GM12878 (cell line): ENCODE results near the gene MARVELD1.

Source experiments
- CEBPB ChIP-seq, 2 experiments: fragments of 150-350 bp in 1 of 2; IDR thresholded peaks; 2 replicates each; pipeline ENCODE4 v1.6.1; 2012 to 2014; ENCODE audit warnings: low read depth in 2 of 2, low read length in 2 of 2, borderline replicate concordance in 1 of 2, inconsistent platforms in 1 of 2
- CHD4 ChIP-seq: fragments of 200-600 bp; sonication (generic); IDR thresholded peaks from 2 replicates; pipeline ENCODE4 v1.6.1; 2016; ENCODE audit warnings: mild to moderate bottlenecking
- NFXL1 ChIP-seq: fragments of 450-650 bp; IDR thresholded peaks from 2 replicates; pipeline ENCODE4 v1.6.1; 2017; ENCODE audit warnings: antibody characterized with exemption, mild to moderate bottlenecking, borderline replicate concordance
- PML ChIP-seq: IDR thresholded peaks from 2 replicates; pipeline ENCODE4 v1.6.1; 2012; ENCODE audit warnings: low read length, inconsistent platforms
- POLR2A ChIP-seq: IDR thresholded peaks from 2 replicates; pipeline ENCODE4 v1.6.1; 2011; ENCODE audit warnings: low read depth, mild to moderate bottlenecking, low read length
- SIN3A ChIP-seq: IDR thresholded peaks from 2 replicates; pipeline ENCODE4 v1.6.1; 2012; ENCODE audit warnings: low read depth, low read length, improper control_type of control experiment
- ZNF217 ChIP-seq: fragments of 450-650 bp; IDR thresholded peaks from 2 replicates; pipeline ENCODE4 v1.6.1; 2017; ENCODE audit warnings: antibody characterized with exemption, mild to moderate bottlenecking
- TF ChIP-seq, protein P1 (sequence below): IDR thresholded peaks from 2 replicates; pipeline ENCODE4 v1.6.1; 2012; ENCODE audit warnings: low read depth, low read length, improper control_type of control experiment
- TF ChIP-seq, protein P2 (sequence below): IDR thresholded peaks from 2 replicates; pipeline ENCODE4 v1.6.1; 2012; ENCODE audit warnings: low read length, inconsistent platforms
- TF ChIP-seq, protein P3 (sequence below): IDR thresholded peaks from 2 replicates; pipeline ENCODE4 v1.6.1; 2011; ENCODE audit warnings: mild to moderate bottlenecking, low read depth, low read length, moderate library complexity; ENCODE audit not compliant: insufficient replicate concordance

DNA sequence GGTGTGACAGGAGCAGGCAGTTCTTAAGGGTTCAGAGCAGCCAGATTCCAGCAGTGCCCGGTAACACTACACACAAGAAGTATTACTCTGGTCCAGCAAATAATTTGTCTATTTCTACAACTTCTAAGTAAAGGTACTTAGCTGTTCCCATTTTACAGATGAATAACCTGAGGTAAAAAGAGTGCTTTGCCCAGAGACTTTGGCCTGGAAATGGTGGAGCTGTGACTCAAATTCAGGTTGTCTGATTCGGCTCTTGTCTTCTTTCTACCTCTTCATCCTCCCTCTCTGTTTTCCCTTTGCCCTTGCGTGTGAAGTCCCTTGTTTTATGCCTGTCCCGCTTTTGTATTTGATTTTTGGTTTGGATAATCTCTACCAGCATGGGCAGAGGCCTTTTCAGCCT, 41.2 kb downstream of the MARVELD1 start:
- TF ChIP-seq NFXL1, result no peak
- no peak for TF ChIP-seq ZNF217
- TF ChIP-seq CEBPB (IDR thresholded peaks at IDR 0.05; ENCODE audit: borderline replicate concordance in 1 of 2, low read depth in 2 of 2, low read length in 2 of 2), result no peak
- TF ChIP-seq, protein P1, sequence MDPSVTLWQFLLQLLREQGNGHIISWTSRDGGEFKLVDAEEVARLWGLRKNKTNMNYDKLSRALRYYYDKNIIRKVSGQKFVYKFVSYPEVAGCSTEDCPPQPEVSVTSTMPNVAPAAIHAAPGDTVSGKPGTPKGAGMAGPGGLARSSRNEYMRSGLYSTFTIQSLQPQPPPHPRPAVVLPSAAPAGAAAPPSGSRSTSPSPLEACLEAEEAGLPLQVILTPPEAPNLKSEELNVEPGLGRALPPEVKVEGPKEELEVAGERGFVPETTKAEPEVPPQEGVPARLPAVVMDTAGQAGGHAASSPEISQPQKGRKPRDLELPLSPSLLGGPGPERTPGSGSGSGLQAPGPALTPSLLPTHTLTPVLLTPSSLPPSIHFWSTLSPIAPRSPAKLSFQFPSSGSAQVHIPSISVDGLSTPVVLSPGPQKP, result no peak
- TF ChIP-seq, protein P2, sequence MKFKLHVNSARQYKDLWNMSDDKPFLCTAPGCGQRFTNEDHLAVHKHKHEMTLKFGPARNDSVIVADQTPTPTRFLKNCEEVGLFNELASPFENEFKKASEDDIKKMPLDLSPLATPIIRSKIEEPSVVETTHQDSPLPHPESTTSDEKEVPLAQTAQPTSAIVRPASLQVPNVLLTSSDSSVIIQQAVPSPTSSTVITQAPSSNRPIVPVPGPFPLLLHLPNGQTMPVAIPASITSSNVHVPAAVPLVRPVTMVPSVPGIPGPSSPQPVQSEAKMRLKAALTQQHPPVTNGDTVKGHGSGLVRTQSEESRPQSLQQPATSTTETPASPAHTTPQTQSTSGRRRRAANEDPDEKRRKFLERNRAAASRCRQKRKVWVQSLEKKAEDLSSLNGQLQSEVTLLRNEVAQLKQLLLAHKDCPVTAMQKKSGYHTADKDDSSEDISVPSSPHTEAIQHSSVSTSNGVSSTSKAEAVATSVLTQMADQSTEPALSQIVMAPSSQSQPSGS, result no peak
- no peak for TF ChIP-seq POLR2A
- TF ChIP-seq, protein P3, sequence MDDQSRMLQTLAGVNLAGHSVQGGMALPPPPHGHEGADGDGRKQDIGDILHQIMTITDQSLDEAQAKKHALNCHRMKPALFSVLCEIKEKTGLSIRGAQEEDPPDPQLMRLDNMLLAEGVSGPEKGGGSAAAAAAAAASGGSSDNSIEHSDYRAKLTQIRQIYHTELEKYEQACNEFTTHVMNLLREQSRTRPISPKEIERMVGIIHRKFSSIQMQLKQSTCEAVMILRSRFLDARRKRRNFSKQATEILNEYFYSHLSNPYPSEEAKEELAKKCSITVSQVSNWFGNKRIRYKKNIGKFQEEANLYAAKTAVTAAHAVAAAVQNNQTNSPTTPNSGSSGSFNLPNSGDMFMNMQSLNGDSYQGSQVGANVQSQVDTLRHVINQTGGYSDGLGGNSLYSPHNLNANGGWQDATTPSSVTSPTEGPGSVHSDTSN, result no peak
- no peak for TF ChIP-seq PML
- no peak for TF ChIP-seq SIN3A
- no peak for TF ChIP-seq CHD4
